ENCODE data around the gene PRKG2.
"Not testable (repeated sequence)": the region's sequence is repeated elsewhere in the genome, so short reads cannot be mapped to it uniquely, and the experiment has no call there.

The PRKG2 gene, protein sequence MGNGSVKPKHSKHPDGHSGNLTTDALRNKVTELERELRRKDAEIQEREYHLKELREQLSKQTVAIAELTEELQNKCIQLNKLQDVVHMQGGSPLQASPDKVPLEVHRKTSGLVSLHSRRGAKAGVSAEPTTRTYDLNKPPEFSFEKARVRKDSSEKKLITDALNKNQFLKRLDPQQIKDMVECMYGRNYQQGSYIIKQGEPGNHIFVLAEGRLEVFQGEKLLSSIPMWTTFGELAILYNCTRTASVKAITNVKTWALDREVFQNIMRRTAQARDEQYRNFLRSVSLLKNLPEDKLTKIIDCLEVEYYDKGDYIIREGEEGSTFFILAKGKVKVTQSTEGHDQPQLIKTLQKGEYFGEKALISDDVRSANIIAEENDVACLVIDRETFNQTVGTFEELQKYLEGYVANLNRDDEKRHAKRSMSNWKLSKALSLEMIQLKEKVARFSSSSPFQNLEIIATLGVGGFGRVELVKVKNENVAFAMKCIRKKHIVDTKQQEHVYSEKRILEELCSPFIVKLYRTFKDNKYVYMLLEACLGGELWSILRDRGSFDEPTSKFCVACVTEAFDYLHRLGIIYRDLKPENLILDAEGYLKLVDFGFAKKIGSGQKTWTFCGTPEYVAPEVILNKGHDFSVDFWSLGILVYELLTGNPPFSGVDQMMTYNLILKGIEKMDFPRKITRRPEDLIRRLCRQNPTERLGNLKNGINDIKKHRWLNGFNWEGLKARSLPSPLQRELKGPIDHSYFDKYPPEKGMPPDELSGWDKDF

DNA sequence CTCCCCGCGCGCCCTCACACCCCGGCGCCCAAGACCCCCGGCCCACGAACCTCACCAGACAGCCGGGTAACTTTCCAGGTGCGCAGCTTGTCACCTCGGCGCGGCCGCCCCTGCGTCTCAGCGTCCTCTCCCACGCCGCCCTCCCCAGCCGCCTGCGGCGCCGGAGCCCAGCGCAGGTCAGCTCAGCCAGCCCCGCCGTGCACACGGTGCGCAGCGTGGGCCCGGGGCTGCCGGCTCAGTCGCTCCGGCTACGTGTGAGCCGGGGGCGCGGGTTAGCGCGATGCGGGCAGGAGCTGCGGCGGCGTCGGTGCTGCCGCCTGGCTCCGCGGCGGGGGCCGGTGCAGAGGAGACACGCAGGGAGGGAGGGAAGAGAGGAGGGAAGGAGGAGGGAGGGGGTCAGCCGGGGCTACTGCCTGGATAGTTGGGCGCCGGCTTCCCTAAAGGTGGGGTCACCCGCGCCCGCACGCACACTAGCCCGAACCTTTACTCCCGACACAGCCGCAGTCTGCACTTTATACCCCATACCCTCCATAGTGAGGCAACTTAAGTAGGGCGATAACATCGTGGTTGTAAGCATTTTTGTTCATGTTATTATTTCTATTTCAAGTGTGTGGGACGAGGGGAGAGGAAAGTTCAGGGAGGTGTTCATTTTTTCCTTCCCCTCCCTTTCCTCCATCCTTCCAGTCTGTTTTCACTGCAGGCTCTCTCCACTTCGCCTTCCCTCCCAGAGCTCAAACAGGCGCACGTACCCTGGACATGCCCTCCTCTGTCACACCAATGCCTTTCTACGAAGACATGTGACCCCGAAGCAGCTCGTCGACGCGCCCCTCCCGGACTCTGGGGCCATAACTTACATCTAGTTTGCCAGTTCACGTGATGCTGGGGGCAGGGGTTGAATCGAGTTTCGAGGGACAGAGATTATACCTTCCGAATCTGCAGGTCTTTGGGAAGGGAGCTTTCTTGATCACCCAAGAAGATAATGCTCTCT is at the start of gene PRKG2:
Gene PRKG2, minus strand, starts transcription at position 342 of the 988 bp plus-strand sequence. CDS start 10,175 bp downstream, outside the sequence.
- intact Hi-C loops (cut with DNase I) = no loop called here
- peak in 25 of 42 donors; percentile 2 to 39 (median 17) for DNase-seq

DNA sequence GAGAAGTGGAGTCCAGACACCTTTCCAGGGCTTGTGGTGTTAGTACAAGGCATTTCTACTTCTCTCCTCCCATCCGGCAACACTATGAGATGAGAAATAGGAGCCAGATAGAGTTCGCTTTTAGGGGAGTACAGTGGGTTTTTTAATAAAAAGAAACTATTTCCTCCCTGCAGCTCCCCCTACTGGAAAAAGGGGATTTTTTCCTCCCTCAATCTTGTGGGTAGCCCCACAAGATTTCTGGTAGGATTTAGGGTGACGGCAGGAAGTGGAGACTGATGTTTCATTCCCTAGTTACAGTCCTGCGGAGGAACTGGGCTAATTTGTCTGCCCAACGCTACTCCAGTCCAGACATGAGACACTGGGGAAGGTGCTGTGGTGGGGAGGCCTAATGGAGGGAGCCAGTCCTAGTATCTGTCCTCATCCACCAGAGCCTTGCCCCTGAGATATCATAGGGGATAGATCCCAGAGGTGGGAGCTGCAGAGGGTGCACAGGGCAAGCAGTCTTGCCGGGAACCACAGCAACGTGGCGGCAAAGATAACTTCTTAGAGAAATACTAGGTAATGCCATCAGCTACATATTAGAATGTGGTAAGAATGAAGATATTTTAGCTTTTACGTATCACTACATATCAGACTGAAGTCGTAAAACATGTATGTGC is 45.5 kb upstream of the PRKG2 start:
- intact Hi-C loops (cut with DNase I) = no loop called here
- no peak for DNase-seq

DNA sequence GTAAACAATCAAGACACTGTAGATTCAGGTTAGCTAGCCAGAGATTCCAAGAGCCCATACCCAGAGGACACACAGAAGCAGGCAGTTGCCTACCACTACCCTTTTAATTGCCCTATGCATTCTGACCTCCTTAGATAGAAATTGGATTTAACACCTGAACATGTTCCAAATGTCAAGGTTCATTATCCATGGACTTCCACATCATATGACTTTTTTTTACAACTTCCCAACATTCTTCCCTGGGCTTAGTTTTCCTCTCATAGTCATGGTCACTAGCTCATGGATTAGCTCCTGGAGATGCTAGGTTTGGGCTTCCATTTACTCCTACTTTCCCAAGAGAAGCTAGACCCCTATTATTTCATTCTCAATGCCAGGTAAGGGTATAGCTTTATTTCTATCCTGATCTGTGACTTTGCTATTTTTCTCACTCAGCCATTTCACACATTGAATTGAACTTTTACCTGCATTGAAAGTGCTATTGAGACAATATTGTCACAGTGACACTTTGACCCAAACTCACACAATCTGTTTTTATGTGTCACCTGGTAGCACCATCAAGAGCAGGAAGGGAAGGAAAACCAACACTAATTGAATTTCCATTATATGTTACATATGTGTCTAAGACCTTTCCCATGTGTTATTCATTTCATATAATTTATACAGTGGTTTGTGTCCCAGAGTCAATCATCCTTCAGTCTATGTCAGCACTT is 44.0 kb upstream of the PRKG2 start:
- intact Hi-C loops (cut with DNase I) = no loop called here
- DNase-seq = no peak

DNA sequence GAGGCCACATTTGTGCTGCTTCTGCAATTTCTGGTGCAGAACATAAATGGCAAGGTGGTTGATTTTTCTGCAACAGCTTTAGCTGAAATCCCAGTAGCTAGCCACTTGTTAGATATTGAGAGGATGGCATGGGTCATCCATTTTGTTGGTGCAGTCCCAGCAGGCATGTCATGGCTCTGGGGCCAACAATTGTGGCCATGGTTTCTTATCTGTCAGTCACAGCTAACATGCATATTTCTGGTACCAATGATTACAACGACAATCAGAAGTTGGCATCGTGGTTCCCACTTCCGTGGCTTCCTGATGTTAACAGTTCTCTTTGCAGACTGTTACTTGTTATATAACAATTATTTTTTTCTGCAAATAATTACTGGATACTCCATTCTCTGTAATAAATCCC is 42.8 kb upstream of the PRKG2 start:
- intact Hi-C loops (cut with DNase I) = no loop called here
- DNase-seq = no peak

DNA sequence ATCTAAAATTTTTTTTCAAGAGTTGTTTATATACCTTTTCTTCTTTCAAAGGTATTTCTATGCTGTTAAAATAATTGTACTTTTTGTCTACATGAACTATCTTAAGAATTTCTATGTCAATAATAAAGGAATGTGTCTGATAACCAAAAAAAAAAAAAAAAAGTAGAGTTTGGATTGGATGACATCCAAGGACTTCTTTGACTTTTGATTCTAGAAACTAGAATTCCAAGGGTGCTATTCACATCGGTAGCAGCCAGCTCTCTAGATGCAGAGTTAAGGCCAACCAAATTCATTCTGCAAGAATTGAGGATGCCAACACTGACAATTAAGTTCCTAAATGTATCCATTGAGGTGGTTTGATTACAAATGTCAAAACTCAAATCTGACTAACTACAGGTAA is 42.0 kb upstream of the PRKG2 start:
- intact Hi-C loops (cut with DNase I) = no loop called here
- no peak for DNase-seq

DNA sequence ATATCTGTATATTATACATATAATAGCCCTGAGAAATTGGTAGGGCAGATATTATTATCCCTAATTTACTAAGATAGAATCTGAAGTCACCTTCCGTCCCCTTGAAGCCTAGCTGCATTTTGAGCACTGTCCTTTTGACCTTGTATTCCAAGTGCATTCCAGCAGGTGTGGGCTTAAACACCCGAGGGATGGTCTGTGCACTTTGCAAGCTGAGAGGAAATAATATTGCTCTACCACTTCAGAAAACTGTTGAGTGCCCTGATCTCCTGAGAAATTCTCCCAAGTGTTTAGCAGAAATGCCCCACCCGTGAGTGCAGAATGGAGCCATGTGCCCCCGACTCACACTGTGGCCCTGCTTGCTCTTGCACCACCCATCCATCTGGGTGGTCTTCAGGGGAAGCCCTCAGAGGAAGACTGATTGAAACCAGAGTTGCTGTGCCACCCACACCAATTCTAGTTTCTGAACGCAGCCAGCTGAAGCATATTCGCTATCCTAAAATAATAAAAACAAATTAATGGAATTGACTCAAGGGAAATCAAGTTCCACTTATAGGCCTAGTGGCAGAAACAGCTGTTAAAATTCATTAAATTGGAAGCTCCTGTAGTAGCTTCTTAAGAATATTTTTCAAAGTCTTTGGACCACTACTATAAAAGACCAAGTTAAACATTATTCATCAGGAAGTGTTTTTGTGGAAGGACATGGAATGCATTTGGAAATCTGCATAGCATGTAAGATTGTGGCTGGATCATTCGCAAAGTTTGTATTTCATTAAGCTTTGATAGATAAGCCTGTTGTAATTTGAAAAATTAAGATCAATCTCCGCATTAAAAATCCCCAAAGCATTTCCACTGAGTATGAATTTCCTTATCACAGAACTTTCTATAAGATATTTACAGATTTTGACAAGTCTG is 41.3 kb upstream of the PRKG2 start:
- no peak for DNase-seq
- intact Hi-C loops (cut with DNase I) = no loop called here

DNA sequence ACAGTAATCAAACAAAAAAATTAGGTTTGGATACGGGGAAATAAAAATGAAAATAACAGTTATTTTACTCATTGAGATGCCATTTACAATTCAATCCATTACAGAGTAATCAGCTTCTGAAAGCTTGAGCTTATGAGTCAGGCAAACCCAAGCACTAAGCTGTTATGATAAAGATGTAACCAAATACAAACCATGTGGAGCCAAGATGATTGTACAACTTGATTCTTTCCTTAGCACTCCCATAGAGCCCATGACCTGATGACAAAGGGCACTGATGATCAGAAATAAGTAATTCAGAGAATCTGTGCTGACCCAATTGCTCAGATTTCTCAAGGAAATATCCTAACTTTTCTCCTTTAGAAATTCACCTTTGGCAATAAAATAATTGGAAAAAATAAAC is 40.5 kb upstream of the PRKG2 start:
- intact Hi-C loops (cut with DNase I) = no loop called here

DNA sequence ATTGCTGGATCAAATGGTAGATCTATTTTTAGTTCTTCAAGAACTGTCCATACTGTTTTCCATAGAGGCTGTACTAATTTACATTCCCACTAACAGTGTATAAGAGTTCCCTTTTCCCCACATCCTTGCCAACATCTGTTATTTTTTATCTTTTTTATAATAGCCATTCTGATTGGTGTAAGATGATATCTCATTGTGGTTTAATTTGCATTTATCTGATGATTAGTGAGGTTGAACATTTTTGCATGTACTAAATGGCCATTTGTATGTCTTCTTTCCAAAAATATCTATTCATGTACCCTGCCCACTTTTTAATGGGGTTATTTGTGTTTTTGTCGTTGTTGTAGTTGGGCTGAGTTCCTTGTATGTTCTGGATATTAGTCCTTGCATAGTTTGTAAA is 35.4 kb upstream of the PRKG2 start:
- intact Hi-C loops (cut with DNase I) = no loop called here
- no peak for DNase-seq

More for the DNA sequence above, 40.5 kb upstream of the PRKG2 start:
- no peak for DNase-seq

DNA sequence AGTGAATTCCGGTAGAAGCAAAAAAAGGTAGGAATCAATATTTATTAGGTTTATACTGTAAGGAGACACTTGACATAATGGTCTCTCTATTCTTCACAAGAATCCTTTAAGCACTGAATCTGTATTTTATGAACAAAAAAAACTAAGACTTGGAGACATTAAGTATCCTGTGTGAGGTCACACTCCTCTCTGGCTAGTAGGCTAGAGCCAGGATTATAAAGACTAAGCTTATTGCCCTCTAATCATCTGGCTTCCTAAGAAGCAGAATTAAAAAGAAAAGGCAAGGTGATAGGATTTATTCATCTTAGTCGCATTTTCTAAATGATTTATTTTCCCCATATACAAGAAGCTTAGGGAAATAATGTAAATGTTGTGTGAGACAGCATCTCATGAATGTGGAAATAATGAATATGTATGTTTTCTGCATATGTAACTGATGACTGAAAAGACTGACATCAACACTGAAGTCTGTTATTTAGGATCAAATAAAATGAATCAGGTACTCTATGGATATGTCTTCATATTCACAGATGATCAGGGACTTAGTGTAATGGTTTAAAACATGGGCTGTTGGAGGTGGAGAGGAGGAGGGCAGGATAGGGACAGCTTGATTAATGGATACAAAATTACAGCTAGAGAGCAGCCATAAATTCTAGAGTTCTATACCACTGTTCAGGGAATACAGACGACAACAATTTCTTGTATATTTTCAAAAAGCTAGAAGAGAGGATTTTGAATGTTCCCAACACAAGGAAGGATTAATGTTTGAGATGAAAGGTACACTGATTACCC is 30.4 kb upstream of the PRKG2 start:
- intact Hi-C loops (cut with DNase I) = no loop called here
- DNase-seq = no peak

DNA sequence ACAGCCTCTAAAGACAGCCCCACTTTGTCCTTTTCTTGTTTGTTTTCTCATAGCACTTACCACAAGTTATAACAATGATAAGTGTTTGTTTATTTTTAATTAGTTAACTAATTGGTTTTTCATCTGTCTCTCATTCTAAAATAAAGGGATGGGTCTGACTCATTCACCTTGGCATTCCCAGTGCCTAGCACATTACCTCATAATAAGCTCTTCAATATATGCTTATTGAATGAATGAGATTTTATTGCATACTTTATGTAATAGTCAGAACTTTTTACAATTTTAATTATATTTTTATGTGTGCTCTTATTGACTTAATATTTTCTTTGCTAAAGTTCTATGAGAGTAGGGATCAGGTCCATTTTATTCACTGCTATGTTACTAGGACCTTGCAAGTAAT is 22.8 kb upstream of the PRKG2 start:
- DNase-seq = no peak
- intact Hi-C loops (cut with DNase I) = no loop called here

DNA sequence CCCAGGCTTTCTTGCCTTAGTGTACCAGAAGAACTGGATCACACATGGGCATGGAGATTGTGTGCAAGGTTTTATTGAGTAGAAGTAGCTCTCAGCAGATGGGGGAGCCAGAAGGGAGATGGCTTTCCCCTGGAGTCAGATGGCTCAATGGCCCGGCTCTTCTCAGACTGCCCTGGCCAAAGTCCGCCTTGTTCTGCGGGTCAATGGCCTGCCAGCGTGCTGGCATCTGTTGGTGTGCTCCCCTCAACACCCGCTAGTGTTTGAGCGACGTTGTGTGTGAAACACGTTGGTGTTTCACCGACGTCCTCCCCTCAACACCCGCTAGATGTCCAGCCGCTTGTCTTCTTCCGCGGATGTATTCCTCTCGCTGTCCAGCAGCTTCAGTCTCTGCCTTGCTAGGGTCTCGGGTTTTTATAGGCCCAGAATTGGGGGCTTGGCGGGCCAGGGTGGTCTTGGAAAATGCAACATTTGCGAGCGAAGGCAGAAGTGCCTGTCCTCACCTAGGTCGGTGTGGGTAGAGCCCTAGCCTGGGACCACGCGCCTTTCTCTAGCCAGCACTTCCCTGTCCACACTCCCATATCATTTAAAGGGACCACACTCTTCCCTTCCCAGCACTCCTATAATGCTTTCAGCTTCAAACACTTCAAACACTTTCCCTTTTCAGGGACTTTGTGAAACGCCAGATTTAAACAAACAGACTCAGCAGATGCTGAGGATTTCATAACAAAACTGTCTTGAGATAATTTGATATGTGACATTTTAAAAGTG is 21.1 kb upstream of the PRKG2 start:
- intact Hi-C loops (cut with DNase I) = no loop called here
- no peak for DNase-seq

DNA sequence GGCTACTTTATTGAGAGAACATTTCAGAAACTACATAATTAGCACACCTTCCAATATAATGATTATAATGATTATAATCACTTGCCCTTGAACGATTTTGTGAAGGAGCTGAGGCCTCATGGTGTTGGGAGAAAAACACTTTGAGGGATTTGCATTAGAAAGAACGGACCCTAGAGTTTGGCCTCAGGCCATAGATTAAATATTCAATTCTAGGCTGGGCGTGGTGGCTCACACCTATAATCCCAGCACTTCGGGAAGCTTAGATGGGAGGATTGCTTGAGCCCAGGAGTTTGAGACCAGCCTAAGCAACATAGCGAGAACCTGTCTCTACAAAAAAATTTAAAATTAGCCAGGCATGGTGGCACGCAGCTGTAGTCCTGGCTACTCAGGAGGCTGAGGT is 12.9 kb upstream of the PRKG2 start:
- no peak for DNase-seq
- intact Hi-C loops (cut with DNase I) = no loop called here

DNA sequence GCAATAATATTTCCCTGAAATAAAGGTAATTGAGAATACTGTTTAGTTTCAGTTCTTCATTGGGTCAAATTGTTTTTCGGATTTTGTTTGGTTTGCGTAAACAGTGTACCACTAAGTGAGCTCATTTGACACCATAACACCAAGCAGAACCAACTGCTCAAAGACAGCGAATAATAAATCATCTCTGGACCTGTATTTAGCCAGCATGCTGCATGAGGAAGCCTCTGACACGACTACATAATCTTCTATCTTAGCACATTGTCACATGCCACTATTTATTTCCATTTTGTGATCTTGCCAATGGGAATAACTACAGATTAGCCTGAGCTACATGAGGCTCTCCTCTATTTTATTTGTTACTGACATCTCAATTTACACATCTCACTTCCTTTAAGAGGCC is 12.1 kb upstream of the PRKG2 start:
- intact Hi-C loops (cut with DNase I) = no loop called here
- DNase-seq = no peak

DNA sequence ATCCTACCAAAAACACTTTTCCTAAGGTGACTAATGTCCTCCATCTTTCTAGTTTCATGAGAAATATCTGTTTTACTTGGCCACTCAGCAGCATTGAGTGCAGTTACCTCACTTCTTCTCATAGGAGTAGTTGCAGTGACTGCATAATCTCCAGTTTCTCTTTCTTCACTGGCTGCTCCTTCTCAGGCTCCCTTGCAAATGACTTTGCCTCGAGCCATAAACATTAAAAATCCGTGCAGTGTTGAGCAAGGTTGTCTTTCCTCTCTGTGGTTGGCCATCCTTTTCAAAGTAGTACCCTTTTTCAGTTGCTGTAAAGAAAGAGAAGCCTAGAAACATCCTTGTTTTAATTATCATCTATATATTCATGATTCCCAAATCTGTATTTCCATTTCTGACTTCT is 10.2 kb upstream of the PRKG2 start:
- intact Hi-C loops (cut with DNase I) = no loop called here

DNA sequence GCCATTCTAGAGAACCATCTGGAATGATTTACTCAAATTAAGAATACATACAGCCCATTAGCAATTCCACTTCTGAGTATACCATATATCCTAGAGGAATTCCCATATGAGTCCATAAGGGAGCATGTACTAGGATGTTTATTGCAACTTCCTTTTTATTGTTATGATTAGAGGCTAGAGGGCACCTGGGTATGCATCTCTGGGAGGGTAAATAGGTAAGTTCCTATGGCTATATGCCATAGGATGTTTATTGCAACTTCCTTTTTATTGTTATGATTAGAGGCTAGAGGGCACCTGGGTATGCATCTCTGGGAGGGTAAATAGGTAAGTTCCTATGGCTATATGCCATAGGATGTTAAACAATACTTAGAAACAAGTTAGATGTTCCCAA is 7.1 kb upstream of the PRKG2 start:
- DNase-seq; intact Hi-C loops (cut with DNase I): not testable (repeated sequence)

More for the DNA sequence above, 10.2 kb upstream of the PRKG2 start:
- no peak for DNase-seq
